ENCODE results near the gene LGALS9. TPM values are rescaled to one million over a fixed set of nuclear protein-coding genes. Genes with fewer than 3 reads are reported as not detected.

The LGALS9 gene
- total RNA-seq, 1 donor from 2014 or later = 9.4 TPM

DNA sequence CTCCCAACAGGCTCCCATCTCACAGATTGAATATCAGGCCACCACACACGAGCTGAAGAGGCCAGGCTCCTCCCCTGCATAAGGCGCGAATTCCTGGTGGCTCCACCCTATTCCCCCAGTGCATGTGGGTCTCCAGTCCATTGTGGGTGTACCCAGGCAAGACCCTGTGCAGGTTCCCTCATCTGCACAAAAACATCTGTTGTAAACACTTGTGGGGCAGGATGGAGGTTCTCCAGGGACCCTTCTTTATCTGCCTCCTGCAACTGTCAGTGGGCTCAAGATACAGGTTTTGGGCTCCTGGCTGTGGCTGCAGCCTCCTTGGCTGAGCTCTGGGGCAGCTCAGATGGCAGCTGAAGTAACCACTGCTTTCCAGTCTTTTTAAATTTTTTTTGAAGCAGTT is 17.6 kb upstream of the LGALS9 start:
- no peaks in the 10 kb centered on the region for H3K9me3 ChIP-seq (ENCODE audit: insufficient read depth, low read depth, low read length)
- peaks cover 38% of the 10 kb centered on the region for H3K36me3 ChIP-seq (ENCODE audit: insufficient read depth, low read length)
- no peaks in the 10 kb centered on the region for H3K79me2 ChIP-seq (ENCODE audit: insufficient read depth, low read length)
- H3K4me2 ChIP-seq (ENCODE audit: low read length) = no peak overlapping the region
- no peak for DNase-seq (ENCODE audit: low read depth)
- peaks cover 38% of the 10 kb centered on the region for H3K36me3 Mint-ChIP-seq (ENCODE audit: low read depth, unreplicated experiment)
- no peak overlapping the region for H3K27ac Mint-ChIP-seq (ENCODE audit: unreplicated experiment)
- no peak overlapping the region for H2AFZ ChIP-seq (ENCODE audit: low read depth, low read length)
- peaks cover 7% of the 10 kb centered on the region for H3K4me1 Mint-ChIP-seq (ENCODE audit: low read depth, unreplicated experiment)
- peaks cover 25% of the 10 kb centered on the region for H4K20me1 ChIP-seq (ENCODE audit: insufficient read depth, low read length)
- H3K27me3 Mint-ChIP-seq (ENCODE audit: low read depth, unreplicated experiment) = no peaks in the 10 kb centered on the region
- no peak overlapping the region for H3K27ac ChIP-seq (ENCODE audit: low read depth, low read length)
- no peak overlapping the region for H3K4me3 ChIP-seq (ENCODE audit: insufficient read depth, low read depth, low read length)
- no peak overlapping the region for H3K4me3 Mint-ChIP-seq (ENCODE audit: unreplicated experiment)
- H3K27me3 ChIP-seq (ENCODE audit: insufficient read depth, low read length) = no peaks in the 10 kb centered on the region
- TF ChIP-seq, protein P1, sequence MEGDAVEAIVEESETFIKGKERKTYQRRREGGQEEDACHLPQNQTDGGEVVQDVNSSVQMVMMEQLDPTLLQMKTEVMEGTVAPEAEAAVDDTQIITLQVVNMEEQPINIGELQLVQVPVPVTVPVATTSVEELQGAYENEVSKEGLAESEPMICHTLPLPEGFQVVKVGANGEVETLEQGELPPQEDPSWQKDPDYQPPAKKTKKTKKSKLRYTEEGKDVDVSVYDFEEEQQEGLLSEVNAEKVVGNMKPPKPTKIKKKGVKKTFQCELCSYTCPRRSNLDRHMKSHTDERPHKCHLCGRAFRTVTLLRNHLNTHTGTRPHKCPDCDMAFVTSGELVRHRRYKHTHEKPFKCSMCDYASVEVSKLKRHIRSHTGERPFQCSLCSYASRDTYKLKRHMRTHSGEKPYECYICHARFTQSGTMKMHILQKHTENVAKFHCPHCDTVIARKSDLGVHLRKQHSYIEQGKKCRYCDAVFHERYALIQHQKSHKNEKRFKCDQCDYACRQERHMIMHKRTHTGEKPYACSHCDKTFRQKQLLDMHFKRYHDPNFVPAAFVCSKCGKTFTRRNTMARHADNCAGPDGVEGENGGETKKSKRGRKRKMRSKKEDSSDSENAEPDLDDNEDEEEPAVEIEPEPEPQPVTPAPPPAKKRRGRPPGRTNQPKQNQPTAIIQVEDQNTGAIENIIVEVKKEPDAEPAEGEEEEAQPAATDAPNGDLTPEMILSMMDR (IDR thresholded peaks at IDR 0.05; ENCODE audit: insufficient read depth, low read depth, low read length) = no peak
- TF ChIP-seq EZH2 (IDR thresholded peaks at IDR 0.05; ENCODE audit: insufficient read depth, low read length) = no peak
- no peak overlapping the region for H3K9ac ChIP-seq (ENCODE audit: low read length)
- no peaks in the 10 kb centered on the region for H3K9me3 Mint-ChIP-seq (ENCODE audit: unreplicated experiment)
- no peaks in the 10 kb centered on the region for H3K4me1 ChIP-seq (ENCODE audit: insufficient read depth, low read length)
- no peak for FAIRE-seq

DNA sequence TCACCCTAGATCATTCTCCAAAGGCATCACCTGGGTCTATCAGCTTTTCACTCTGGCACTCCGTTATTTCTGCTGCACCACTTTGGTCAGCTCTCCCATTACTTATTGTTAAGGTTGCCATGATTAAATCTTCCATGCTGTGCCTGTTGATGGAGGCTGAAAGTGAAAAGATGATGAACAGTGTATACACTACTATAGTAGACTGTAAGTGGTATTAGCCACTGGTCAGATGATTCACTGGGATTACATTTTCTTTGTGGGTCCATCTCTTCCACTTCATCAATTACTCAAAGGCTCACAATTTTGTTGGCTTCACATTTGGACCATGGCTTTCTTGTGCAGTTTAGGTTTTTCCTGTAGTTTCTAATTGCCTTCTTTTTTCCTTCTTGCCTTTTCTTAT is 15.9 kb upstream of the LGALS9 start:
- no peak overlapping the region for H3K4me3 ChIP-seq (ENCODE audit: insufficient read depth, low read depth, low read length)
- H3K27me3 ChIP-seq (ENCODE audit: insufficient read depth, low read length) = no peaks in the 10 kb centered on the region
- H3K27ac ChIP-seq (ENCODE audit: low read depth, low read length) = no peak overlapping the region
- H3K4me3 Mint-ChIP-seq (ENCODE audit: unreplicated experiment) = no peak overlapping the region
- H3K27me3 Mint-ChIP-seq (ENCODE audit: low read depth, unreplicated experiment) = no peaks in the 10 kb centered on the region
- no peak overlapping the region for H3K4me2 ChIP-seq (ENCODE audit: low read length)
- no peak overlapping the region for H3K27ac Mint-ChIP-seq (ENCODE audit: unreplicated experiment)
- H3K4me1 ChIP-seq (ENCODE audit: insufficient read depth, low read length) = no peaks in the 10 kb centered on the region
- no peak overlapping the region for H3K9ac ChIP-seq (ENCODE audit: low read length)
- no peaks in the 10 kb centered on the region for H3K9me3 ChIP-seq (ENCODE audit: insufficient read depth, low read depth, low read length)
- FAIRE-seq = no peak
- no peaks in the 10 kb centered on the region for H3K79me2 ChIP-seq (ENCODE audit: insufficient read depth, low read length)
- no peak overlapping the region for H2AFZ ChIP-seq (ENCODE audit: low read depth, low read length)
- DNase-seq (ENCODE audit: low read depth) = no peak
- H3K4me1 Mint-ChIP-seq (ENCODE audit: low read depth, unreplicated experiment) = peaks cover 7% of the 10 kb centered on the region
- H3K36me3 Mint-ChIP-seq (ENCODE audit: low read depth, unreplicated experiment) = peaks cover 33% of the 10 kb centered on the region
- H3K9me3 Mint-ChIP-seq (ENCODE audit: unreplicated experiment) = no peaks in the 10 kb centered on the region
- peaks cover 36% of the 10 kb centered on the region for H3K36me3 ChIP-seq (ENCODE audit: insufficient read depth, low read length)
- peaks cover 18% of the 10 kb centered on the region for H4K20me1 ChIP-seq (ENCODE audit: insufficient read depth, low read length)
- TF ChIP-seq EZH2 (IDR thresholded peaks at IDR 0.05; ENCODE audit: insufficient read depth, low read length) = no peak
- TF ChIP-seq, protein P1 (IDR thresholded peaks at IDR 0.05; ENCODE audit: insufficient read depth, low read depth, low read length) = no peak

DNA sequence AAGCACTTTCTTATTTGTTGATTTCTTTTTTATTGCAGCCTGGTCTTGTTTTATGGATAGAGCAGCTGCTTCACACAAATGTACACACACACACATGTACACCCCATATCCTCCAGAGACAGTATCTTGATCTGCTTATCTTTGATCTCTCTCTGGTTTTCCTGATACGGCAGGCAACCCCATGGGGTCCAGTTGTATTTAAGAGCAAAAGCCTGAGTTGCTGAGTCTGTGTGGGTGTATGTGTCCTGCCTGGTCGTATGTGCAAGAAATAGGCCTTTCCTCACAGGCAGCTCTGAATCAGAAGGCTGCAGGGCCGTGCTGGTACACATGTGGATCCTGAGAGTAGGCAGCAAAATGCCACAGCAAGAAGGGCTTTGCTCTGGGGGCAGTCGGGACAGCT is 14.6 kb upstream of the LGALS9 start:
- H3K4me3 Mint-ChIP-seq (ENCODE audit: unreplicated experiment) = no peak overlapping the region
- Histone ChIP-seq H4K20me1 (ENCODE audit: insufficient read depth, low read length) (peaks cover 15% of the 10 kb centered on the region), H3K4me3 (ENCODE audit: insufficient read depth, low read depth, low read length) (no peak overlapping the region), H3K4me2 (ENCODE audit: low read length) (no peak overlapping the region), H3K4me1 (ENCODE audit: insufficient read depth, low read length) (no peaks in the 10 kb centered on the region), H3K27me3 (ENCODE audit: insufficient read depth, low read length) (no peaks in the 10 kb centered on the region), H3K79me2 (ENCODE audit: insufficient read depth, low read length) (no peaks in the 10 kb centered on the region), H3K9me3 (ENCODE audit: insufficient read depth, low read depth, low read length) (no peaks in the 10 kb centered on the region), H2AFZ (ENCODE audit: low read depth, low read length) (no peak overlapping the region), H3K27ac (ENCODE audit: low read depth, low read length) (no peak overlapping the region), H3K36me3 (ENCODE audit: insufficient read depth, low read length) (peaks cover 40% of the 10 kb centered on the region), H3K9ac (ENCODE audit: low read length) (no peak overlapping the region)
- no peaks in the 10 kb centered on the region for H3K27me3 Mint-ChIP-seq (ENCODE audit: low read depth, unreplicated experiment)
- no peak for TF ChIP-seq EZH2 (IDR thresholded peaks at IDR 0.05; ENCODE audit: insufficient read depth, low read length)
- DNase-seq (ENCODE audit: low read depth) = no peak
- no peak for FAIRE-seq
- no peak overlapping the region for H3K27ac Mint-ChIP-seq (ENCODE audit: unreplicated experiment)
- H3K4me1 Mint-ChIP-seq (ENCODE audit: low read depth, unreplicated experiment) = peaks cover 7% of the 10 kb centered on the region
- H3K9me3 Mint-ChIP-seq (ENCODE audit: unreplicated experiment) = no peaks in the 10 kb centered on the region
- H3K36me3 Mint-ChIP-seq (ENCODE audit: low read depth, unreplicated experiment) = peaks cover 37% of the 10 kb centered on the region
